ENCODE results near the gene ADAMTS12.

Gene ADAMTS12

DNA sequence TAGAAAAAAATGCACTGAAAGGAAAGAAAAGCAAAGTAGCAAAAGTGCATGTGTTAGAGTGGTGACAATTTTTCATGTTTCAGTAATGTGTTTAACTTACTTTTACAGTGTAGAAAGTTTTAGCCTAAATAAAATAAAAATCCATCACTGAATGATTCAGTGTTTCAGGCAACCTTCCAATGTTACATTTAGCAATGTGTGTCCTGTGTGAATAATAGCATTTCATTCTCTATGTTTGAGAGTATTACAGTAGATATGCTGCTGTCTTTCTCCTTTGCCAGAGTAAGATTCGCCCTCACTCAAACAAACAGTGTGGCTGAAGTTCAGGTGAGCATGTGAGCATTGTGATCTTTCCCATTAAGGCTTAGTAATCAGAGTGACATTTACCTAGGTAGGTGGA is 279.9 kb downstream of the ADAMTS12 start:
- DNase-seq = peak in 1 of 58 donors; percentile 3

- no peak for DNase-seq
Measured at GRCh38 chr5:33608344-33609041, 283.3 kb downstream of the ADAMTS12 start.

GRCh38 chr5:33604503-33604902 is 287.3 kb downstream of the ADAMTS12 start:
- DNase-seq = no peak

DNA sequence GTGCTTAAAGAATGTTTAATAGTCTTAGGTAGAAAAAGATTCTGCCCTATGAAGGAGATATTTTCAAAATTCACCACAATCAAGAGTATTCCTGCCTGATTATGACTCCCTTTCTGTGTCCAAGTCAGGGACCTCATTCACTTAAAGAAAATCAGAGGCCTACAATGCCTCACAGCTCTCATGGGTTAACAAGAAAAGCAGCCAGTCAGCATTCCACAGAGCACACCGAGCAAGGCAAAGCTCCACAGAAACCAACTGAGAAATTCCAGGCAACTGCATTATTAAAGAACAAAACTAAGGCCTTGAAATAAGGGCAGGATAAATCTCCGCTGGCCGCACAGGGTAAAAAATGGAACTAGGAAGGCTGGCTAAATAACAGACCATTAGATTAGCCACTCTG is 289.9 kb downstream of the ADAMTS12 start:
- DNase-seq = peak in 1 of 58 donors; percentile 11

- no peak for DNase-seq
Measured at GRCh38 chr5:33595303-33595702, 296.5 kb downstream of the ADAMTS12 start.

- DNase-seq = no peak
Measured at GRCh38 chr5:33594006-33594405, 297.8 kb downstream of the ADAMTS12 start.

GRCh38 chr5:33592245-33592644 is 299.5 kb downstream of the ADAMTS12 start:
- DNase-seq = no peak

DNA sequence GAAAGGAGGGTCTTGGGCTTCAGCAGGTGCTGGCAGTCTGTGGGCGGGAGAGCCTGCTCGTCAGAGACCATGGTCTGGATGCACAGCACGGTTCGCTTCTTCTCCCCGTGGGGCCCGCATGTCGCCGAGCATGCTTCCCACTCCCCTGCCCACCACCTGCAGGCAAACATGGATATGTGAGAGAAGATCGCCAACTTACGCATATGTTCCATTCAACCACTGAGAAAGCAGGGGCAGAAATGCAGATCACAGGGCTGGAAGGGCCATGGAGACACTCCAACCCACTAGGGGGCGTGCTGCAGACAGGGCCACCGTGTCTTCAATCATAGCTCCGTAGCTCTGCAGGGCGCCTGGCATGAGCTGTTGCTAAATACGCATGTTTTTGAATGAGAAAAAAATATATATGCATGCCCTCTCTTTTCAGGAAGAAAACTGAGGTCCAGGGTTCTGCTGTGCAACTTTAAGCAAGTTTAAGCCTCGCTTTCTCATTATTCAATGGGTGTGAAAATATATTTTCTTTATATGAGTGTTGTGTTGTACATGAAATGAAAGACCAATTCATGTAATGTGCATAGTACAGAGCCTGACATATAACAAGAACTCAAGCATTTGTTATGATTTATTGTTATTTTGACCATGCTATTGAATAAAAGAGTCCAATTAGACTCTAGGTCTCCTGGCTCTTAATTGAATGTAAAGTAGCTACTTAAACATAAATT is 303.0 kb downstream of the ADAMTS12 start:
- no peak for DNase-seq

- DNase-seq = no peak
Measured at GRCh38 chr5:33583332-33583731, 308.5 kb downstream of the ADAMTS12 start.

- DNase-seq = no peak
Measured at GRCh38 chr5:33582417-33582816, 309.4 kb downstream of the ADAMTS12 start.

- DNase-seq = no peak
Measured at GRCh38 chr5:33579789-33580188, 312.0 kb downstream of the ADAMTS12 start.

GRCh38 chr5:33579152-33579551 is 312.6 kb downstream of the ADAMTS12 start:
- no peak for DNase-seq

DNA sequence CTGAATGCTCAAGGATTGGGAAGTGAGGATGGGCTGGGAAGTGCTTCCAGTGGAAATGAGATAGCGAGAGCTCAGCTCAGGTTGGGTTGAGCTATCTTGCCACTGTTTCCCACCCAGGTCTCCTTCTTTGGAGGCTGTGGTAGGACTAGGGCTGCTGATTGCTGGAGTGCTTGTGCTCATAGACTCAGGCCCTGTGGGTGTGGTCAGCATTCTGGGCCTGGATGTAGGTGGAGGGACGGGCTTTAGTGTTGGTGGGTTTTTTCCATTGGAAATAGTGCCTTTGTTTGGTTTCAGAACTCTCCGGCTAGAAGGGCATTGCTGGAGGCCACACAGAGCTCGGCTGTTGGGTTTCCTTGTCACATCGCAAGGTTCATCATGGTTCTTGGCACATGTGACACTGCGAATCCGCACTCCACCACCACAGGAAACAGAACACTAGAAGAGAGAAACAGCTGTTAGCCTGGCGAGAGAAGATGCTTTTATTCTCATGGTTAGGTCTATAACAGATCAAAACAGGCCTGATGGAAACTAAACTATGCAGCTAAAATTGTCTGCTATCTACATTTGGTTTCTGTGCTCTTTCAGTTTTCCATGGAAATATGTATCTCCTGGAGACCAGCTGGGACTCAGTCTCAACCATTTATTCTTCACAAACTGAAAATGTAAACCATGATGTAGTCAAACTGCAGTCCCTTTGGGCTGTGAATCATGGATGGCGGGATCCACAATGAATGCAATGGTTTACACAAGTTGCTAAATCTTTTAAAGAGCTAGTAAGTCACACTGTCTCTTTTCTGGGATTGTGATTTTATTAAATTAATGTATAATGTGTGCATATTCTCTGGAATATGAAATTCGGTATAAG is 314.8 kb downstream of the ADAMTS12 start:
- DNase-seq = no peak

- peak in 17 of 58 donors; percentile 2 to 38 (median 11) for DNase-seq
Measured at GRCh38 chr5:33565324-33565723, 326.5 kb downstream of the ADAMTS12 start.

DNA sequence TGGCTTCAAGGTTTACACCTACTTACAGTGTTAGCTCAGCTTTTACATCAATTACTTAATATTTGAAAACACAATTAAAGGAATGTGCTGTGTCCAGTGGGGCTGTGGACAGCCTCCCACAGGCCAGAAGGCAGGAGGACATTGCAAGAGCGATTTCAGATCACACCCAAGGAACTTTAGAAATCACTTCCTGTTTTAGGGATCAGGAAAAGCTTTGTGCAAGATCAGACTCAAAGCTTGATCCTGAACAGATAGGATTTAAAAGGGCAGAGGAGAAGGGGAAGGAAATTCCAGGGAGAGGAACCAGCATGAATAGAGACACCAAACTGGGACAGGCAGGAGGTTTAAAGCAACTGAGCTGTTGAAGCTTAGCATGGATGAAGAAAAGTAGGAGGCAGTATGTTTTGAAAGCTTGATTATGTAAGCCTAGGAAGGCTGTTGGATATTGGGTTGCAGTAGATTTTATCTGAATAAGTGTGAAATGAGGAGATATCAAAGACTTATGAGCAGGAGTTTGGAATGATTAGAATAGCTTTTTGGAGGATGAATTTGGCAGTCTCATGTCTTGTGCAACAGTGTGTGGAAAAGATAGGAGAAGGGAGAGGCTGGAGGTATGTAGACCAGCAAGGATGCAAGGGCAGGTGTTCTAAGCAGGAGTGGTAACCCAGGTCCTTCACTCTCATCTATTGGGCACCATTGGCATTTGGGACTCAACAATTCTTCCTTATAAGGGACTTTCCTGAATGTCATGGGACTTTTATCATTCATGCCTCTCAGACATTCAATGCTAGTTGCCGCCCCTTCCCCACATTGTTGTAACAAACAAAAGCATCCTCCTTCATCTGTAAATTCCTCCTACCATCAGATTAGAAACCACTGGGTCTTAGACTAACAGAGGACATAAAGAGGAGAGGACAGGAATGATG is 327.5 kb downstream of the ADAMTS12 start:
- no peak for DNase-seq

- no peak for DNase-seq
Measured at GRCh38 chr5:33563530-33563929, 328.3 kb downstream of the ADAMTS12 start.

DNA sequence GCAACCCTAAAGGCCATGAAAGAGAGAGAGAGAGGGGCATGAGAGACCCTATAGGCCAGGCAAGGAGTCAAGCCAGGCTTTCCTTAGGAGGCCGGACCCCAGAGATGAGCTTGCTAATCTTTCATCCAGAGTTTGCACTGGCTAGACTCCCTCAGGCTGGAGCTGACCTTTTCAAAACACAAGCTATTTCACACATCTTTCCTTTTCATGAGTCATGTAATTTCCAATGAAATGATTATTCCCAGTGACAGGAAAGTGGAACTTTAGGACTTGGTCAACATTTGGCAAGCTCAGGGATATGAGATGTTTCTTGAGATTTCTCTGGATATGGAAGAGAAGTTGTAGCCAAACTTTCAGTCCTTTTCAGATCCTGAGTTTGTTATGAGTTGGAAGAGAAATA is 333.3 kb downstream of the ADAMTS12 start:
- no peak for DNase-seq

DNA sequence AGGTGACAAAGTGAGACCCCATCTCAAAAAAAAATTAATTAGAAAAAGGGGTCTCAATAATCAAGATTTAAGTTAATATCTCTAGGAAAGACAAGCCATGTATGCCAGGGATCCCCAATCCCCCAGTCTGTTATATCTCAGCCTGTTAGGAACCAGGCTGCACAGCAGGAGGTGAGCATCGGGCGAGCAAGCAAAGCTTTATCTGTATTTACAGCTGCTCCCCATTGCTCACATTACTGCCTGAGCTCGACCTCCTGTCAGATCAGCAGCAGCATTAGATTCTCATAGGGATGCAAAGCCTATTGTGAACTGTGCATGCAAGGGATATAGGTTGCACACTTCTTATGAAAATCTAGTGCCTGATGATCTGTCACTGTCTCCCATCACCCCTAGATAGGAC is 334.2 kb downstream of the ADAMTS12 start:
- DNase-seq = no peak

DNA sequence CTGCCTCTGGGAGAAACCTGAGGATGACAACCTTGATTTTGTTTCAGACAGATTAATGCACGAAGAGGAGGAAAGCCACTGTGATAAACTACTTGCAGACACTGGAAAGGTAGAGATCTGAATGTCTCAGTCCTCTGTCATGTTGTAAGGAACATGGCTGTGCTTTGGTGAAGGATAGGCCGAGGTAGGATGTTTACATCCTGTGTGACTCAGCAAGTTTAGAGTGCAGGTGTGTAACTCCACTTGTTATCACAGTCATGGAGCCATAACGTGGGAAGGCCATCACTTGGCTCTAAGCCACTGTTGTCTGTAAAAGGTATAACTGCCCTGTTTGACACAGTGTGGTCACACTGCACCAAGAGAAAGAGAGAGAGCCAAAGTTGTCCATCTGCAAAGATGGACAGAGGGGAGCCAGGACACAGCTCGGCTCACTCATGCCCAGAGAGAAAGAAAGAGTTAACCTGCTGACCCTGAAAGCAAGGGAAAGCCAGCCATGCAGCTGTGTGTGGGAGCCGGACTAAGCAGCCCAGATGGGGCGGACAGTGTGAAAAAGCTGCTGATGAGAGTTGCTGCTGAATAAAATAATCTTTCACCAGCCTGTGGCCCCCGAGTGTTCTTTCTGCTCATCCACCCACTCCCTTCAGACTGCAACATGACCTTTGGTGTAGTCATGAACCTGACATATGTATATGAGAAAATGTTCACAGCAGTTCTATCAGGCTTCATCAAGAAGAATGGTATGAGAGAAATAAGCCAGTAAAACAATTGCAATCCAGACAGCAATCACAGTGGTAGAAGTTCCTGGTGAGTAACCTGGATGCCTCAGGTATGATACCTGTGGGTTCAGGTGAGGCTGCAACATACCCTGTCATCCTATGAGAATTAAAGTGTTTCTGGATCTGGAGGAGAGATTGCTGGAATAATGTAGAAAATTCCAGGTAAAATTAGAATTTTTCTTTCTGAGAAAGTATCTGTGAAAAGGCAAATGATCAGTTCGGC is 335.2 kb downstream of the ADAMTS12 start:
- no peak for DNase-seq

Measured in anterior cingulate cortex (tissue), 58 donors.